Esophagus muscularis mucosa (tissue), 4 donors: ENCODE data around the gene PRPH2. TPM values are rescaled to one million over a fixed set of nuclear protein-coding genes. Genes with fewer than 3 reads are reported as not detected.

ENCODE experiments used
- DNase-seq: peaks from one replicate; pipeline ENCODE4 v3.0.0-alpha.2; 2017; ENCODE audit errors: extremely low spot score
- H3K27ac ChIP-seq, 4 donors: fragments of 200-600 bp; sonication (generic); replicated peaks in 1 of 4; 1 replicate in 3 of 4; 2 replicates in 1 of 4; pipeline ENCODE4 v1.5.1; 2016 to 2019; ENCODE audit warnings: mild to moderate bottlenecking in 1 of 4
- H3K27me3 ChIP-seq, 4 donors: fragments of 200-600 bp; sonication (generic); one replicate each; pipeline versions ENCODE4 v1.5.1 to v1.6.0; 2016 to 2019
- H3K36me3 ChIP-seq, 4 donors: fragments of 200-600 bp; sonication (generic); one replicate each; pipeline ENCODE4 v1.5.1; 2016 to 2019
- H3K4me1 ChIP-seq, 4 donors: fragments of 200-600 bp; sonication (generic); one replicate each; pipeline ENCODE4 v1.5.1; 2016 to 2019
- H3K4me3 ChIP-seq, 4 donors: fragments of 200-600 bp; sonication (generic); 1 replicate in 2 of 4; 2 replicates in 2 of 4; pipeline ENCODE4 v1.5.1; 2016 to 2019; ENCODE audit warnings: mild to moderate bottlenecking in 4 of 4, moderate library complexity in 1 of 4
- H3K9me3 ChIP-seq, 4 donors: fragments of 200-600 bp; sonication (generic); 1 replicate in 3 of 4; 2 replicates in 1 of 4; pipeline ENCODE4 v1.5.1; 2016 to 2019
- EP300 ChIP-seq: sonication (generic); formaldehyde crosslinking; IDR thresholded peaks from one replicate; pipeline ENCODE4 v1.6.1; 2017; ENCODE audit warnings: antibody characterized with exemption
- POLR2A ChIP-seq: fragments of 450-650 bp; IDR thresholded peaks from one replicate; pipeline ENCODE4 v1.6.1; 2017; ENCODE audit warnings: antibody characterized with exemption, moderate library complexity, mild to moderate bottlenecking, low read depth
- POLR2AphosphoS5 ChIP-seq, 2 donors: sonication (generic); formaldehyde crosslinking; IDR thresholded peaks; one replicate each; pipeline ENCODE4 v1.6.1; 2017; ENCODE audit warnings: antibody characterized with exemption in 2 of 2
- WGBS: methylation state at CpG from one replicate; pipeline ENCODE4 v1.1.5; 2018; 5-methylcytosine and 5-hydroxymethylcytosine counted together
- intact Hi-C: fragments of 100-400 bp; cut with DNase I; formaldehyde crosslinking; loops from one replicate; pipeline ENCODE4 v1.15.1; 2023
- total RNA-seq, 4 donors: library from RNA; depleted of rRNA; stranded (reverse); fragments of >200 nt; gene quantifications; one replicate each; pipeline versions ENCODE4 v1.1.0 to v1.2.1, GENCODE V29; 2016
- TF ChIP-seq, protein P1 (sequence below), 3 experiments: fragments of 200-600 bp in 2 of 3; fragments of 450-650 bp in 1 of 3; sonication (generic) in 2 of 3; IDR thresholded peaks; one replicate each; pipeline ENCODE4 v1.5.1; 2017 to 2019; ENCODE audit warnings: antibody characterized with exemption in 3 of 3, mild to moderate bottlenecking in 2 of 3, moderate library complexity in 1 of 3

Gene PRPH2
- total RNA-seq, 4 donors from 2014 or later, result 0.42 to 2.0 (median 0.90) TPM

DNA sequence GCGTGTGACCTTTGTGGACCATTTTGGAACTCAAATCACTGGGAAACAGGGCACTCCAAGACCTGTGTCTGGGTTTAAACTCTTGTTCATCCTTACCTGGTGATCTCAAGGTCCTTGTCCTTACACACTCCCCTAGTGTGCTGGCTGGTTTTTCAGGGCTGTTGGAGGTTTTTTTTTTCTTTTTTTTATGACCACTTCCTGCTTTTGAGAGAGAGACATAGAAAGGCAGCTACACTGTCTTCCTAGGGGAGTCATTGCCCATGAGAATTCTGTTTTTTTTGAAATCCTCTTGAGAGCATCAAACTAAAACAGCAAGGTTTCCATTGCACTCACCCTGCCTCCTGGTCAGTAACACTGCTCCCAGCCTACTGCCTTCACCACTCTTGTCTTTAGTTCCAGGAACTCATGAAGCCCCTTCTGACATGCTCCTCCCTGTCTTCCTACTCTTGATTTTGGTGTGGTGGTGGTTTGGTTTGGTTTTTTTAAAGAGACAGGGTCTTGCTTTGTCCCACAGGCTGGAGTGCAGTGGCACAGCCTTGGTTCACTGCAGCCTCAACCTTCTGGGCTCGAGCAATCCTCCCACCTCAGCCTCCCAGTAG, 28.6 kb downstream of the PRPH2 start:
- peaks cover 15 to 52% (median 30%) of the 10 kb centered on the region in 4 donors for H3K36me3 ChIP-seq
- intact Hi-C loops, result loop anchor here (5.0 kb wide), 1 partner anchor 33 kb away; no protein-coding TSS in a partner anchor
- TF ChIP-seq POLR2AphosphoS5 (IDR thresholded peaks at IDR 0.05) (no peak), EP300 (no peak), POLR2A (no peak)
- TF ChIP-seq, protein P1, sequence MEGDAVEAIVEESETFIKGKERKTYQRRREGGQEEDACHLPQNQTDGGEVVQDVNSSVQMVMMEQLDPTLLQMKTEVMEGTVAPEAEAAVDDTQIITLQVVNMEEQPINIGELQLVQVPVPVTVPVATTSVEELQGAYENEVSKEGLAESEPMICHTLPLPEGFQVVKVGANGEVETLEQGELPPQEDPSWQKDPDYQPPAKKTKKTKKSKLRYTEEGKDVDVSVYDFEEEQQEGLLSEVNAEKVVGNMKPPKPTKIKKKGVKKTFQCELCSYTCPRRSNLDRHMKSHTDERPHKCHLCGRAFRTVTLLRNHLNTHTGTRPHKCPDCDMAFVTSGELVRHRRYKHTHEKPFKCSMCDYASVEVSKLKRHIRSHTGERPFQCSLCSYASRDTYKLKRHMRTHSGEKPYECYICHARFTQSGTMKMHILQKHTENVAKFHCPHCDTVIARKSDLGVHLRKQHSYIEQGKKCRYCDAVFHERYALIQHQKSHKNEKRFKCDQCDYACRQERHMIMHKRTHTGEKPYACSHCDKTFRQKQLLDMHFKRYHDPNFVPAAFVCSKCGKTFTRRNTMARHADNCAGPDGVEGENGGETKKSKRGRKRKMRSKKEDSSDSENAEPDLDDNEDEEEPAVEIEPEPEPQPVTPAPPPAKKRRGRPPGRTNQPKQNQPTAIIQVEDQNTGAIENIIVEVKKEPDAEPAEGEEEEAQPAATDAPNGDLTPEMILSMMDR (IDR thresholded peaks at IDR 0.05), result no peak
- H3K27me3 ChIP-seq, result no peaks in the 10 kb centered on the region
- H3K4me1 ChIP-seq, result peaks cover 22 to 74% (median 56%) of the 10 kb centered on the region in 4 donors
- H3K4me3 ChIP-seq, result no peak overlapping the region
- H3K9me3 ChIP-seq, result no peaks in the 10 kb centered on the region
- DNase-seq, result no peak
- 89% methylated on average over 2 of the region's 2 CpGs for WGBS
- peak overlapping the region; percentile 67 to 80 (median 72) for H3K27ac ChIP-seq

DNA sequence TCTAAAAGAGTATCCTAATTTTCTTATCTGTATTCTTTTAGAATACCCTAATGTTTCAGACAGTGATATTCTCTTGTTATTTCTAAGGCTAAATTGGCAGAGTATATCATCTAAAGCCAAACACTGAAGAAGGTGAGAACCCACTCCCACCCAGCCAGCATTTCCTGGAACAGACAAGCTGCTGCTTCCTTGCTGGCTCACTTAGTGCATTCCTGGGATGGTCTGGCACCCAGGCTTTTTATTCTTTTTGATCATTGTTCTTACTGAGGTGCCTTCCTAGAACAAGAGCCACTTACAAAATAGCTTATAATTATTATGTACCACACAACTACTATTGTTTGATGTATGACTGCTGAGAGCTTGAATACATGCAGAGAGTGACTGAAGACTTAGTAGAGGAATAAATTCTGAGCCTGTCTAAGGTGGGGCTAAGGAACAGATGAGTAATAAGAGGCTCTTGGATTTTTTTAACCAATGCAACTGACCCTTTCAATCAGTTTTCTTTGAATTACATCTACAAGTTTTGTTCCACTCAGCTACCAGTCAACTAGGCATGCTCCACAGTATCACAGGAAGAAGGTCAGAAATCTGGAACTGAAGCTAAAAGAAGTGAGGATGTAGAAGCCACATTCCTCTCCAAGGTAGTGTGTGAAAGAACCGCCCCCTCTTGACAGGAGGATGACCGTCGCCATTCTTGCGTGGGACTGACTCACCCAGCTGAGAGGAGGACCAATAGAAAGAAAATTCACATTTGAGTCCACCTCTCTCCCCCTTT, 30.1 kb downstream of the PRPH2 start:
- H3K27me3 ChIP-seq, result no peaks in the 10 kb centered on the region
- H3K27ac ChIP-seq, result peak overlapping the region; percentile 67 to 80 (median 72)
- peaks cover 22 to 73% (median 55%) of the 10 kb centered on the region in 4 donors for H3K4me1 ChIP-seq
- TF ChIP-seq POLR2A (no peak), EP300 (no peak), POLR2AphosphoS5 (IDR thresholded peaks at IDR 0.05) (peak in 1 of 2 donors; percentile 21)
- H3K36me3 ChIP-seq, result peaks cover 26 to 67% (median 44%) of the 10 kb centered on the region in 4 donors
- 52% methylated on average over 4 of the region's 4 CpGs for WGBS
- DNase-seq, result no peak
- H3K9me3 ChIP-seq, result no peaks in the 10 kb centered on the region
- no peak overlapping the region for H3K4me3 ChIP-seq
- intact Hi-C loops, result loop anchor here (5.0 kb wide), 1 partner anchor 35 kb away; no protein-coding TSS in a partner anchor

DNA sequence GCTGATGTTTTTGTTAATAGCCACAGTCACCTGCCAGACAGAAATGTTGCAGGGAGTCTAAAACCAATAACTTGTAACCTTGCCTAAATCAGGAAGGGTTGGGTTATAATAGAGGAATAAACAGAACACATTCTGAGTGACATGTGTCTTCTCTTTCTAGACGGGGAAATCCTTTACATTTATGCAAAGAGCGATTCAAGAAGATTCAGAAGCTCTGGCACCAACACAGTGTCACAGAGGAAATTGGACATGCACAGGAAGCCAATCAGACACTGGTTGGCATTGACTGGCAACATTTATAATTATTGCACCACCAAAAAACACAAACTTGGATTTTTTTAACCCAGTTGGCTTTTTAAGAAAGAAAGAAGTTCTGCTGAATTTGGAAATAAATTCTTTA, 31.5 kb downstream of the PRPH2 start:
- H3K27me3 ChIP-seq, result no peaks in the 10 kb centered on the region
- 59% methylated on average over 2 of the region's 2 CpGs for WGBS
- no peak for DNase-seq
- no peaks in the 10 kb centered on the region for H3K9me3 ChIP-seq
- H3K27ac ChIP-seq, result peak overlapping the region; percentile 39 to 80 (median 72)
- intact Hi-C loops, result loop anchor here (5.0 kb wide), 1 partner anchor 36 kb away; no protein-coding TSS in a partner anchor
- TF ChIP-seq, protein P1 (IDR thresholded peaks at IDR 0.05), result no peak
- TF ChIP-seq EP300 (no peak), POLR2AphosphoS5 (IDR thresholded peaks at IDR 0.05) (no peak), POLR2A (no peak)
- H3K4me1 ChIP-seq, result peaks cover 22 to 58% (median 43%) of the 10 kb centered on the region in 4 donors
- peaks cover 34 to 80% (median 54%) of the 10 kb centered on the region in 4 donors for H3K36me3 ChIP-seq
- no peak overlapping the region for H3K4me3 ChIP-seq

DNA sequence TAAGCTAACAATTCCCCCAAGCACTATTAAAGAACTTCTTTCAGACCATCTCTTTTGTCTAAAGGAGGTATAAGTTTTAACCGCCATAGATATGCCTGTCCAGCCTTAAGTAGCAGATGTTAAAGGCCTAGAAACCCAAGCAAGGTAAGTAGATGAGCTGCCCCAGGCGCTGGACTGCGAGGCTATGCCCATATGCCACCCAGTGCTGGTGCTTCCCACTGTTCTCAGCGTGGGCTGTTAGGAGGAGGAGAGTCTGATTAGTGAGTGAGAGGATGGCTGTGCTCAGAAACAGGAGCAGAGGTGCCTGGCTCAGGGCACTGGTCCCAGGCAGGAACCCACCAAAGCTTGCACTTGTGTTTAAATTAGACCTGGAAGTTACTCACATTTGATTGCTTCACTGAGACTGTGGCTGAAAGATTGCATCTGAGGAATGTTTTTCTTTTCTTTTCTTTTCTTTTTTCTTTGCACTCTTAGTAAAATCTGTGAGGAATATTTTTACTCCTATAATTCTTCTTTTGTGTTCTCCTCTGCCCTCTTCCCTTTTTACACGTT, 32.2 kb downstream of the PRPH2 start:
- intact Hi-C loops, result loop anchor here (5.0 kb wide), 1 partner anchor 37 kb away; no protein-coding TSS in a partner anchor
- peaks cover 41 to 86% (median 61%) of the 10 kb centered on the region in 4 donors for H3K36me3 ChIP-seq
- no peak overlapping the region for H3K4me3 ChIP-seq
- peak overlapping the region in 3 of 4 donors; percentile 39 to 80 (median 76) for H3K27ac ChIP-seq
- WGBS, result 91% methylated on average over 5 of the region's 5 CpGs
- peaks cover 22 to 54% (median 40%) of the 10 kb centered on the region in 4 donors for H3K4me1 ChIP-seq
- TF ChIP-seq POLR2AphosphoS5 (IDR thresholded peaks at IDR 0.05) (no peak), EP300 (no peak), POLR2A (no peak)
- TF ChIP-seq, protein P1 (IDR thresholded peaks at IDR 0.05), result no peak
- DNase-seq, result no peak
- no peaks in the 10 kb centered on the region for H3K9me3 ChIP-seq
- no peaks in the 10 kb centered on the region for H3K27me3 ChIP-seq
